ENCODE results near the gene RAI14.

RAI14 gene

DNA sequence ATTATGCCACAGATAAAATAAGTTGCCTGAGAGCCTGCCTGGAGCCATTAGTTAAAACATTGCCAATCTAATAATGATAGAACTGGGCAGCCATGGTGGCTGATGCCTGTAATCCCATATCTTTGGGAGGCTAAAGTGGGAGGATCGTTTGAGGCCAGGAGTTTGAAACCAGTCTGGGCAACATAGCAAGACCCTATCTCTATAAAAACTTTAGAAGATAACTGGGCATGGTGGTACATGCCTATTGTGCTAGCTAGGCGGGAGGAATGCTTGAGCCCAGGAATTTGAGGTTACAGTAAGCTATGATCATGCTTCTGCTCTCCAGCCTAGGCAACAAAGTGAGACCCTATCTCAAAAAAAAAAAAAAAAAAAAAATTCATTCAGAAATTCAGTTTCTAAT is 52.6 kb downstream of the RAI14 start:
- no peak overlapping the region for H3K27ac ChIP-seq (ENCODE audit: low read depth, low read length)
- no peaks in the 10 kb centered on the region for H3K79me2 ChIP-seq (ENCODE audit: control insufficient read depth, low read length)

DNA sequence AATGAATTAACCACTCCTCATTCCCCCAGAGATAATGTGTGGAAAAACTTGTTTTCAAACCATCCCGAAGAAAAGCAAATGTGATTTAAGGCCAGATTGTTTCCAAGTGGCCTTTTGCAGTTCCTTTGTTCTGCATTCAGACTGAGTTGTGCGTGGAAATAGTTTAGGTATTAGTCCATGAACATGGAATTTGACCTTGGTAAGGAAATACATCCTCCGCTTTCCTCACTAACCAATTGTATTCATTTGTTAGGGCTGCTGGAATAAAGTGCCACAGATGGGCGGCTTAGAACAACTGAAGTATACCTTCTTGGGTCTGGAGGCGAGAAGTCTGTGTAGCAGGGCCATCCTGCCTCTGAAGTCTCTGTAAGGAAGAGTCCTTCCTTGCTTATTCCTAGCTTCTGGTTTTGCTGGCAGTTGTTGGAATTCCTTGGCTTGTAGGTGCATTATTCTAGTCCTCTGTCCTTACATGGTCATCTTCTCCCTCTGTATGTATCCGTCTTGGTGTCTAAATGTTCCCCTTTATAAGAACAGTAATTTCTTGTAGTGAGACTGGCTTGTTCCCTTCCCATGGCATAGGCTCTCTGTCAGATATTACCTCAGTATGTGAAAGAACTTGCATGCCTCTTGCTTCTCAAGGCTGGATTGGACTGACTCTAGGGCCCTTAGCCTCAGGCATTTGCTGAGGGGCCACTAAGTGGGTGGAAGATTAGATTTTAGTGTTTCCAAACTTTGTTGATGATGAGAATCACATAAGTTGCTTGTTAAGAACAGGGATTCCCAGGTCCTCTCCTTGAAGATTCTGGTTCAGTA is 53.9 kb downstream of the RAI14 start:
- no peaks in the 10 kb centered on the region for H3K79me2 ChIP-seq (ENCODE audit: control insufficient read depth, low read length)
- no peaks in the 10 kb centered on the region for H3F3A ChIP-seq (ENCODE audit: control insufficient read depth, insufficient read depth)
- H3K27me3 ChIP-seq (ENCODE audit: control insufficient read depth, low read length), result no peaks in the 10 kb centered on the region
- H3K27ac ChIP-seq (ENCODE audit: low read depth, low read length), result no peak overlapping the region
- no peak overlapping the region for H3K4me2 ChIP-seq (ENCODE audit: low read length)
- TF ChIP-seq CTCF (IDR thresholded peaks at IDR 0.05; ENCODE audit: low read depth, low read length, poor library complexity, severe bottlenecking) (no peak), EZH2phosphoT487 (IDR thresholded peaks at IDR 0.05; ENCODE audit: borderline replicate concordance, low read length) (no peak)
- H4K20me1 ChIP-seq (ENCODE audit: control insufficient read depth, insufficient read depth, low read depth, low read length), result no peaks in the 10 kb centered on the region
- H3K4me3 ChIP-seq (ENCODE audit: low read length), result no peak overlapping the region
- H3K4me1 ChIP-seq (ENCODE audit: control insufficient read depth, low read length), result no peaks in the 10 kb centered on the region
- H3K9me2 ChIP-seq (replicated peaks; ENCODE audit: control insufficient read depth, low read length), result no peaks in the 10 kb centered on the region
- H3K36me3 ChIP-seq (ENCODE audit: control insufficient read depth, low read length), result no peaks in the 10 kb centered on the region
- H3K9me3 ChIP-seq (ENCODE audit: control insufficient read depth, insufficient read depth, low read length), result no peaks in the 10 kb centered on the region

More for the DNA sequence above, 52.6 kb downstream of the RAI14 start:
- Histone ChIP-seq H4K20me1 (ENCODE audit: control insufficient read depth, insufficient read depth, low read depth, low read length) (no peaks in the 10 kb centered on the region), H3K4me2 (ENCODE audit: low read length) (no peak overlapping the region), H3K27me3 (ENCODE audit: control insufficient read depth, low read length) (no peaks in the 10 kb centered on the region), H3K9me2 (replicated peaks; ENCODE audit: control insufficient read depth, low read length) (no peaks in the 10 kb centered on the region), H3K4me3 (ENCODE audit: low read length) (no peak overlapping the region), H3K4me1 (ENCODE audit: control insufficient read depth, low read length) (no peaks in the 10 kb centered on the region), H3K9me3 (ENCODE audit: control insufficient read depth, insufficient read depth, low read length) (no peaks in the 10 kb centered on the region), H3K36me3 (ENCODE audit: control insufficient read depth, low read length) (no peaks in the 10 kb centered on the region), H3F3A (ENCODE audit: control insufficient read depth, insufficient read depth) (no peaks in the 10 kb centered on the region)
- TF ChIP-seq CTCF (IDR thresholded peaks at IDR 0.05; ENCODE audit: low read depth, low read length, poor library complexity, severe bottlenecking) (no peak), EZH2phosphoT487 (IDR thresholded peaks at IDR 0.05; ENCODE audit: borderline replicate concordance, low read length) (no peak)

DNA sequence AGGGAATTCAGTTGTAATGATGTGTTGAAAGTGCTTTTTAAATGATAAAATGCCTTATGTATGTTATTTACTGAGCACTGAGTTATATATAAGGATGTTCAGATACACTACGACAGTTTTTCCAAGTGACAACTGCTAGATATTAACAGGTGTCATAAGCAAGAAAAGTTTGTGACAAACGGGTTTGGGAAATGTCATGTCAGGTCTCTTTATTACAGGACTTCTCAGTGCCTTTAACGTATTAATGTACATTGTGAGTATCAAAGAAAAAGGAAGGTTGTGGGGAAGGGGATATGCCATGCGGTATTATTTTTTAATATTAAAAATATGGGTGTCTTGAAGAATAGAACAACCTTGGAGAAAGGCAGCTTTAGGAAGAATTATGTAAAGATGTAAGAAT is 56.4 kb downstream of the RAI14 start:
- no peak overlapping the region for H3K4me3 ChIP-seq (ENCODE audit: low read length)
- H3K4me2 ChIP-seq (ENCODE audit: low read length), result no peak overlapping the region
- H4K20me1 ChIP-seq (ENCODE audit: control insufficient read depth, insufficient read depth, low read depth, low read length), result no peaks in the 10 kb centered on the region
- no peaks in the 10 kb centered on the region for H3F3A ChIP-seq (ENCODE audit: control insufficient read depth, insufficient read depth)
- H3K79me2 ChIP-seq (ENCODE audit: control insufficient read depth, low read length), result no peaks in the 10 kb centered on the region
- H3K9me2 ChIP-seq (replicated peaks; ENCODE audit: control insufficient read depth, low read length), result no peaks in the 10 kb centered on the region
- no peaks in the 10 kb centered on the region for H3K36me3 ChIP-seq (ENCODE audit: control insufficient read depth, low read length)
- H3K9me3 ChIP-seq (ENCODE audit: control insufficient read depth, insufficient read depth, low read length), result no peaks in the 10 kb centered on the region
- no peak overlapping the region for H3K27ac ChIP-seq (ENCODE audit: low read depth, low read length)
- no peaks in the 10 kb centered on the region for H3K27me3 ChIP-seq (ENCODE audit: control insufficient read depth, low read length)
- TF ChIP-seq EZH2phosphoT487 (IDR thresholded peaks at IDR 0.05; ENCODE audit: borderline replicate concordance, low read length), result no peak
- TF ChIP-seq CTCF (IDR thresholded peaks at IDR 0.05; ENCODE audit: low read depth, low read length, poor library complexity, severe bottlenecking), result no peak
- no peaks in the 10 kb centered on the region for H3K4me1 ChIP-seq (ENCODE audit: control insufficient read depth, low read length)
